GM23248 (cell line): ENCODE measurements around the gene TIMM22.

ENCODE experiments used
- EZH2 ChIP-seq: fragments of 200-600 bp; sonication (generic); IDR thresholded peaks from 2 replicates; pipeline ENCODE4 v1.6.1; 2018; ENCODE audit warnings: antibody characterized with exemption, mild to moderate bottlenecking; ENCODE audit not compliant: insufficient read depth, poor library complexity, severe bottlenecking
- EZH2phosphoT487 ChIP-seq: fragments of 200-600 bp; sonication (generic); IDR thresholded peaks from 2 replicates; pipeline ENCODE4 v1.6.1; 2018; ENCODE audit warnings: antibody characterized with exemption, moderate library complexity, mild to moderate bottlenecking, low read depth; ENCODE audit not compliant: insufficient read depth

DNA sequence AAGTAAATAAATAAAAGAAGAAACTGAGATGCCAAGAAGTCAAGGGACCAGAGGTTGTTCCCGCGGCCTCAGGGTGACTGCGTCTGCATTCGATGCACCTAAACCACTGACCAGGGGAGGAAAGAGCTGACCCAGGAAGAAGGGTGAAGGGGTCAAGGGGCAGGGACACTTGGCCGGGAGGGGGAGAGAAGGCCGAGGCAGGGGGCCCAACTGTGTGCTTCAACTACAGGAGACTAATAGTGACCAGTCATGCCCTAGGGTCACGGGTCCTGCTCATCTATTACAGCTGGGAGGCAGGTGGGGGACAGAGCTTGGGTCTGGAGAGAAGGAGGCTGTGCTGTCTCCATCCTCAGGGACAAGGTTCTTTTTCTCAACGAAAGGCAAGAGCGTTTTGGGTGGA is 44.8 kb downstream of the TIMM22 start:
- TF ChIP-seq EZH2 (no peak), EZH2phosphoT487 (no peak)
